Endothelial cell (in vitro differentiated cells): ENCODE data around the gene COL25A1. TPM values are rescaled to one million over a fixed set of nuclear protein-coding genes. Genes with fewer than 3 reads are reported as not detected.

ENCODE experiments used
- DNase-seq: peaks from one replicate; pipeline ENCODE4 v3.0.0; 2021; ENCODE audit warnings: low spot score
- H3K27ac Mint-ChIP-seq: one replicate; pipeline ENCODE4 v1.8.0; 2021; ENCODE audit warnings: mixed read lengths, inconsistent platforms; ENCODE audit not compliant: unreplicated experiment
- H3K27me3 Mint-ChIP-seq: one replicate; pipeline ENCODE4 v1.8.0; 2021; ENCODE audit warnings: mild to moderate bottlenecking, moderate library complexity, mixed read lengths, inconsistent platforms; ENCODE audit not compliant: unreplicated experiment
- H3K36me3 Mint-ChIP-seq: one replicate; pipeline ENCODE4 v1.8.0; 2021; ENCODE audit warnings: mild to moderate bottlenecking, low read depth, mixed read lengths, inconsistent platforms; ENCODE audit not compliant: unreplicated experiment
- H3K4me1 Mint-ChIP-seq: one replicate; pipeline ENCODE4 v1.8.0; 2021; ENCODE audit warnings: mild to moderate bottlenecking, mixed read lengths, inconsistent platforms; ENCODE audit not compliant: unreplicated experiment
- H3K4me3 Mint-ChIP-seq: one replicate; pipeline ENCODE4 v1.8.0; 2021; ENCODE audit warnings: mild to moderate bottlenecking, mixed read lengths, inconsistent platforms; ENCODE audit not compliant: unreplicated experiment
- H3K9me3 Mint-ChIP-seq: one replicate; pipeline ENCODE4 v1.8.0; 2021; ENCODE audit warnings: mixed read lengths, inconsistent platforms; ENCODE audit not compliant: unreplicated experiment
- total RNA-seq: library from RNA; stranded (reverse); fragmentation: NEBNext Ultra II Directional; extraction: Animal tissue kit (Norgen Biotek cat#: 25700); gene quantifications from one replicate; pipeline ENCODE4 v1.2.1, GENCODE V29; 2021; ENCODE audit not compliant: unreplicated experiment
- TF ChIP-seq, protein P1 (sequence below): fragments of 200-600 bp; sonication (generic); IDR thresholded peaks from one replicate; pipeline ENCODE4 v1.5.0; 2021; ENCODE audit warnings: antibody characterized with exemption; ENCODE audit not compliant: unreplicated experiment

Gene COL25A1
- total RNA-seq, 1 donor from 2014 or later, result 22.7 TPM

DNA sequence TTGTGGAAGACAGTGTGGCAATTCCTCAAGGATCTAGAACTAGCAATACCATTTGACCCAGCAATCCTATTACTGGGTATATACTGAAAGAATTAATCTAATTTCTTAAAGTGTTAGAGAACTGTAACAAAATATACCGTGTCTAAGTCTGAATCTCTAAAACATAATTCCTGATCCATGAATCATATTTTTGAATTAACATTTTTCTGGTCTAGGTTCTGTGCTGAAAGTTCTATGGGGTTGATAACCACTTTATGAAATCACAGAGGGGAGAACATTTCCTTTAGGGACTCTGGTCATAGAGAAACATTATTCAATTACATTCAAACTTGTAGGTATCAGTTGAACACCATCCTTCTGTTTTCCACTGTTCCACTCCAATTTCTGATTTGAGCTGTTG, 447.7 kb downstream of the COL25A1 start:
- DNase-seq, result no peak
- no peaks in the 10 kb centered on the region for H3K27me3 Mint-ChIP-seq
- no peak overlapping the region for H3K4me3 Mint-ChIP-seq
- H3K36me3 Mint-ChIP-seq, result no peaks in the 10 kb centered on the region
- H3K9me3 Mint-ChIP-seq, result no peaks in the 10 kb centered on the region
- H3K4me1 Mint-ChIP-seq, result peaks cover 10% of the 10 kb centered on the region
- H3K27ac Mint-ChIP-seq, result no peak overlapping the region
- TF ChIP-seq, protein P1, sequence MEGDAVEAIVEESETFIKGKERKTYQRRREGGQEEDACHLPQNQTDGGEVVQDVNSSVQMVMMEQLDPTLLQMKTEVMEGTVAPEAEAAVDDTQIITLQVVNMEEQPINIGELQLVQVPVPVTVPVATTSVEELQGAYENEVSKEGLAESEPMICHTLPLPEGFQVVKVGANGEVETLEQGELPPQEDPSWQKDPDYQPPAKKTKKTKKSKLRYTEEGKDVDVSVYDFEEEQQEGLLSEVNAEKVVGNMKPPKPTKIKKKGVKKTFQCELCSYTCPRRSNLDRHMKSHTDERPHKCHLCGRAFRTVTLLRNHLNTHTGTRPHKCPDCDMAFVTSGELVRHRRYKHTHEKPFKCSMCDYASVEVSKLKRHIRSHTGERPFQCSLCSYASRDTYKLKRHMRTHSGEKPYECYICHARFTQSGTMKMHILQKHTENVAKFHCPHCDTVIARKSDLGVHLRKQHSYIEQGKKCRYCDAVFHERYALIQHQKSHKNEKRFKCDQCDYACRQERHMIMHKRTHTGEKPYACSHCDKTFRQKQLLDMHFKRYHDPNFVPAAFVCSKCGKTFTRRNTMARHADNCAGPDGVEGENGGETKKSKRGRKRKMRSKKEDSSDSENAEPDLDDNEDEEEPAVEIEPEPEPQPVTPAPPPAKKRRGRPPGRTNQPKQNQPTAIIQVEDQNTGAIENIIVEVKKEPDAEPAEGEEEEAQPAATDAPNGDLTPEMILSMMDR, result no peak

DNA sequence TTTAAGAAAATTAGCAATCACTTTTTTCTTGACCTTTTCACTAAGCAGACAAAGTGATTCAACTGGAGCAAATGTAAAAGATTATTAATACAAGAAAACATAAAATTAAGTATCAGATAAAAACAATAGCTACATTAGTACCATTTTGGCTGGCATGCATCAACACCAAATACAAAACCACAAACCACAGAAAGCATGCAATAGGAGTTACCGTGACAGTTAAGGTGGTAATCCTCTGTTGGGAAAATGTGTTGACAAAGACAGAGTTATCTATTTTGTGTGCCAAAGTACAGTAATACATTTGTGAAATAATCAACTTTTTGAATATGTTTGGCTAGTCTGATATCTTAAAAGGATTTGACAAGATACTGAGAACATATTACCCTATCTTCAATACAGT, 449.8 kb downstream of the COL25A1 start:
- H3K27me3 Mint-ChIP-seq, result no peaks in the 10 kb centered on the region
- no peak overlapping the region for H3K27ac Mint-ChIP-seq
- no peak overlapping the region for H3K4me3 Mint-ChIP-seq
- TF ChIP-seq, protein P1, result no peak
- H3K36me3 Mint-ChIP-seq, result no peaks in the 10 kb centered on the region
- H3K9me3 Mint-ChIP-seq, result no peaks in the 10 kb centered on the region
- DNase-seq, result no peak
- H3K4me1 Mint-ChIP-seq, result peaks cover 7% of the 10 kb centered on the region

DNA sequence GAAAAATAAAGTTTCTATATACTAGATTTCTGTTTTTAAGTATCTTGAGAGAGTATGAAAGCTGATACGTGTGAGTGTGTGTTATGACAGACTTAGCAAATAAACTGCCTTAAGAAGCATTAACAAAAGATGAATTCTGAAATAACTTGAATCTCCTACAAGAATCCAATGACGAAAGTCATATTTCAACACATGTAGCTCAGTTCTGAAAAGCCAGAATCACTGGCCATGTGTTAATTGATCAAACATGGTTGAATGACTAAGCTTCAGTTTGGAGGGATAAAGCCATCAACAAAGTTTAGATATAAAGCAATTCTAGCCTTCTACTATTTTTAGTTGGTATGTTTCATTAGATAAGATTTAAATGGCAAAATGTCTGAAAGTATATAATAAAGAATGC, 451.1 kb downstream of the COL25A1 start:
- Mint-ChIP-seq H3K27ac (no peak overlapping the region), H3K4me3 (no peak overlapping the region), H3K4me1 (peaks cover 7% of the 10 kb centered on the region), H3K27me3 (no peaks in the 10 kb centered on the region), H3K9me3 (no peaks in the 10 kb centered on the region), H3K36me3 (no peaks in the 10 kb centered on the region)
- TF ChIP-seq, protein P1, result no peak
- no peak for DNase-seq

DNA sequence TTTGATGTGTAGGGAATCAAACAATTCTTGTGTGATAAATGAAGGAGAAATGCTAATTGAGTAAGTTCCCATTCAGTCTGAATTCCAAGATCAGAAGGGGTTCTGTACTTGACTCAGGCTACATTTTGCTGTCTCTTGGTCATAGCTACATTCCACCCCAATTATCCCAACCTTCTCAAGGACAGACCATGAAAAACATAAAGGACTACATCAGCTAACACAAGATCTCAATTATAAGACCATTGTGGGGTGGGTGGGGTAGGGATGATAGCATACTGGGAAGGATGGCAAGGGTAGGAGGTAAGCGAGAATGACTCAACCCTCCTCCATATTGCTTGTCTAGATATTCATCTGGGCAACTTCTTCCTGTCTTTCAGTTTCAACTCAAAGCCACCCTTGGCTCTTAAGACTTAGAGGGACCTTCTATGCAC, 452.2 kb downstream of the COL25A1 start:
- H3K36me3 Mint-ChIP-seq, result no peaks in the 10 kb centered on the region
- H3K4me3 Mint-ChIP-seq, result no peak overlapping the region
- H3K4me1 Mint-ChIP-seq, result peaks cover 7% of the 10 kb centered on the region
- H3K27ac Mint-ChIP-seq, result no peak overlapping the region
- no peak for DNase-seq
- H3K9me3 Mint-ChIP-seq, result no peaks in the 10 kb centered on the region
- H3K27me3 Mint-ChIP-seq, result no peaks in the 10 kb centered on the region
- TF ChIP-seq, protein P1, result no peak

DNA sequence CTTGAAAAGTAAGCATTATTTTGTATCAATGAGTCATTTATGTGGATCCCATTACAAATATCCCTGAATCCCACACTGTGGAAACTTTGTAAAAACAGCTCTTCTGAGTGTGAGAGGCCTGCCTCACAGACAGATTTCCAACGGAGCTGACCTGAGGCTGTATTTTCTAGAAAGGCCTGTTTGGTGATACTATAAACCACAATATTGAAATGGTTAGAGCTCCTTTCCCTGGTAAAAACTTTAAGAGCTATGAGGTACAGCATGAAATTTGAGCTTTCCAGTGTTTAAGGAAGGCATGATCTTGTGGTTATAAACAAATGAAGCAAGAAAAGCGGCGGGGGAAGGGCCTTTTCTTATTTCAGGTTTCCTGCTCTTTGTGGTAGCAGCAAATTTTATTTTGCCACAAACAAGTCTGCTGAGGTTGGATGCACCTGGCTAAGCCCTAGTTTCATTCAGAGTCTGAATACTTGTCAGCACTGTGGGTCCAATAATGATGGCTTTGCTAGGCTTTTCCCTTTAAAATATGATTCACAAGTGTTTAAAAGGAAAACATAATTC, 452.8 kb downstream of the COL25A1 start:
- DNase-seq, result no peak
- Mint-ChIP-seq H3K4me1 (peaks cover 7% of the 10 kb centered on the region), H3K9me3 (no peaks in the 10 kb centered on the region), H3K36me3 (no peaks in the 10 kb centered on the region), H3K27me3 (no peaks in the 10 kb centered on the region), H3K27ac (no peak overlapping the region), H3K4me3 (no peak overlapping the region)
- TF ChIP-seq, protein P1, result no peak
